Trophoblast cell (in vitro differentiated cells and primary cell): ENCODE measurements around the gene PRC1.

Experiments
- DNase-seq, 2 donors: peaks; one replicate each; pipeline ENCODE4 v3.0.0-alpha.2; 2016
- H2AFZ ChIP-seq: 2 replicates; pipeline ENCODE4 v1.6.1; 2013; ENCODE audit warnings: low read length, moderate library complexity, mild to moderate bottlenecking; ENCODE audit not compliant: insufficient read depth, poor library complexity
- H2AK5ac ChIP-seq: 2 replicates; pipeline ENCODE4 v1.6.1; 2013; ENCODE audit warnings: mild to moderate bottlenecking, low read length
- H2BK120ac ChIP-seq: 2 replicates; pipeline ENCODE4 v1.6.1; 2013; ENCODE audit warnings: low read length, mild to moderate bottlenecking, moderate library complexity; ENCODE audit not compliant: insufficient read depth, poor library complexity
- H2BK12ac ChIP-seq: 2 replicates; pipeline ENCODE4 v1.6.1; 2013; ENCODE audit warnings: mild to moderate bottlenecking, low read length, moderate library complexity
- H2BK5ac ChIP-seq: 2 replicates; pipeline ENCODE4 v1.6.1; 2013; ENCODE audit warnings: low read length, low read depth, moderate library complexity, mild to moderate bottlenecking; ENCODE audit not compliant: poor library complexity
- H3K14ac ChIP-seq: 2 replicates; pipeline ENCODE4 v1.6.1; 2013; ENCODE audit warnings: mild to moderate bottlenecking, low read length
- H3K18ac ChIP-seq: 2 replicates; pipeline ENCODE4 v1.6.1; 2013; ENCODE audit warnings: mild to moderate bottlenecking, low read length
- H3K23ac ChIP-seq: 2 replicates; pipeline ENCODE4 v1.6.1; 2013; ENCODE audit warnings: low read length
- H3K27ac ChIP-seq: 2 replicates; pipeline ENCODE4 v1.5.1; 2013; ENCODE audit warnings: low read depth, mild to moderate bottlenecking, inconsistent platforms, low read length, moderate library complexity
- H3K27me3 ChIP-seq: 2 replicates; pipeline ENCODE4 v1.6.1; 2013; ENCODE audit warnings: inconsistent platforms, mild to moderate bottlenecking, low read length, moderate library complexity; ENCODE audit not compliant: insufficient read depth
- H3K36me3 ChIP-seq, 2 experiments: 1 replicate in 1 of 2; 2 replicates in 1 of 2; pipeline ENCODE4 v1.6.1; 2013; ENCODE audit warnings: low read length in 2 of 2, mild to moderate bottlenecking in 2 of 2, moderate library complexity in 1 of 2; ENCODE audit not compliant: insufficient read depth in 2 of 2, control insufficient read depth in 1 of 2
- H3K4ac ChIP-seq: 2 replicates; pipeline ENCODE4 v1.6.1; 2013; ENCODE audit warnings: low read depth, mild to moderate bottlenecking, low read length, moderate library complexity
- H3K4me1 ChIP-seq, 2 experiments: 1 replicate in 1 of 2; 2 replicates in 1 of 2; pipeline ENCODE4 v1.6.1; 2013; ENCODE audit warnings: low read length in 2 of 2, mild to moderate bottlenecking in 2 of 2, moderate library complexity in 1 of 2; ENCODE audit not compliant: insufficient read depth in 2 of 2, control insufficient read depth in 1 of 2
- H3K4me2 ChIP-seq: 2 replicates; pipeline ENCODE4 v1.6.1; 2013; ENCODE audit warnings: inconsistent platforms, mild to moderate bottlenecking, low read length, moderate library complexity
- H3K4me3 ChIP-seq: 2 replicates; pipeline ENCODE4 v1.5.1; 2013; ENCODE audit warnings: mild to moderate bottlenecking, low read depth, low read length, inconsistent platforms
- H3K79me1 ChIP-seq: one replicate; pipeline ENCODE4 v1.6.1; 2013; ENCODE audit warnings: low read length
- H3K79me2 ChIP-seq: 2 replicates; pipeline ENCODE4 v1.6.1; 2013; ENCODE audit warnings: low read length, mild to moderate bottlenecking; ENCODE audit not compliant: control insufficient read depth, insufficient read depth, poor library complexity
- H3K9ac ChIP-seq: 2 replicates; pipeline ENCODE4 v1.6.1; 2013; ENCODE audit warnings: mild to moderate bottlenecking, low read length
- H3K9me3 ChIP-seq: 2 replicates; pipeline ENCODE4 v1.6.1; 2013; ENCODE audit warnings: low read depth, mild to moderate bottlenecking, control low read depth, inconsistent platforms, low read length; ENCODE audit not compliant: insufficient read depth
- H4K12ac ChIP-seq: 2 replicates; pipeline ENCODE4 v1.6.1; 2013; ENCODE audit warnings: low read depth, mild to moderate bottlenecking, low read length, moderate library complexity
- H4K8ac ChIP-seq: 2 replicates; pipeline ENCODE4 v1.6.1; 2013; ENCODE audit warnings: low read depth, mild to moderate bottlenecking, low read length, moderate library complexity
- H4K91ac ChIP-seq: one replicate; pipeline ENCODE4 v1.6.1; 2013; ENCODE audit warnings: low read depth, mild to moderate bottlenecking, low read length, moderate library complexity
- WGBS: extraction: QIAGEN DNeasy Blood & Tissue Kit; methylation state at CpG from one replicate; pipeline ENCODE4 v1.1.7; 2013; ENCODE audit warnings: missing lambda C conversion rate; ENCODE audit not compliant: insufficient read length, insufficient coverage; ENCODE audit errors: extremely low coverage; 5-methylcytosine and 5-hydroxymethylcytosine counted together

PRC1 gene

GRCh38 chr15:90972133-90972532 is 22.2 kb downstream of the PRC1 start:
- Histone ChIP-seq H3K4me1 (no peaks in the 10 kb centered on the region), H3K14ac (no peak overlapping the region), H3K79me1 (no peaks in the 10 kb centered on the region), H3K9ac (no peak overlapping the region), H4K12ac (no peak overlapping the region), H3K4me2 (no peak overlapping the region), H3K4ac (no peak overlapping the region), H4K8ac (no peak overlapping the region), H2BK12ac (no peak overlapping the region), H3K27ac (no peak overlapping the region), H2BK5ac (no peak overlapping the region), H3K27me3 (no peaks in the 10 kb centered on the region), H2AFZ (no peak overlapping the region), H3K23ac (no peak overlapping the region), H3K4me3 (no peak overlapping the region), H2AK5ac (no peak overlapping the region), H4K91ac (no peak overlapping the region), H2BK120ac (no peak overlapping the region), H3K79me2 (no peaks in the 10 kb centered on the region), H3K18ac (no peak overlapping the region), H3K9me3 (peaks cover 1% of the 10 kb centered on the region), H3K36me3 (peaks cover 43 to 77% of the 10 kb centered on the region in 2 experiments)
- WGBS = no CpG with 5 or more reads among the region's 5 CpGs
- no peak for DNase-seq

- Histone ChIP-seq H3K79me2 (no peaks in the 10 kb centered on the region), H4K12ac (no peak overlapping the region), H2BK12ac (no peak overlapping the region), H4K8ac (no peak overlapping the region), H3K4me2 (no peak overlapping the region), H3K36me3 (peaks cover 40 to 77% of the 10 kb centered on the region in 2 experiments), H3K4ac (no peak overlapping the region), H3K23ac (no peak overlapping the region), H2BK120ac (no peak overlapping the region), H2AK5ac (no peak overlapping the region), H2AFZ (no peak overlapping the region), H3K9ac (no peak overlapping the region), H3K18ac (no peak overlapping the region), H3K14ac (no peak overlapping the region), H4K91ac (no peak overlapping the region), H3K9me3 (peaks cover 4% of the 10 kb centered on the region), H3K27me3 (no peaks in the 10 kb centered on the region), H3K4me3 (no peak overlapping the region), H3K27ac (no peak overlapping the region), H3K79me1 (no peaks in the 10 kb centered on the region), H3K4me1 (no peaks in the 10 kb centered on the region), H2BK5ac (no peak overlapping the region)
- DNase-seq = no peak
- no CpG with 5 or more reads among the region's 7 CpGs for WGBS
Measured at GRCh38 chr15:90970274-90970673, 24.1 kb downstream of the PRC1 start.

- H3K79me1 ChIP-seq = no peaks in the 10 kb centered on the region
- peak in 1 of 2 donors; percentile 26 for DNase-seq
- H3K4me3 ChIP-seq = no peak overlapping the region
- H3K14ac ChIP-seq = no peak overlapping the region
- H3K36me3 ChIP-seq = peaks cover 35 to 63% of the 10 kb centered on the region in 2 experiments
- H4K12ac ChIP-seq = no peak overlapping the region
- H2AFZ ChIP-seq = no peak overlapping the region
- H3K79me2 ChIP-seq = no peaks in the 10 kb centered on the region
- H2BK12ac ChIP-seq = no peak overlapping the region
- WGBS = no CpG with 5 or more reads among the region's 1 CpG
- H3K23ac ChIP-seq = no peak overlapping the region
- no peak overlapping the region for H2BK120ac ChIP-seq
- no peak overlapping the region for H2AK5ac ChIP-seq
- no peak overlapping the region for H3K18ac ChIP-seq
- no peak overlapping the region for H3K4ac ChIP-seq
- H3K4me1 ChIP-seq = no peaks in the 10 kb centered on the region
- H3K9me3 ChIP-seq = peaks cover 4% of the 10 kb centered on the region
- H4K8ac ChIP-seq = no peak overlapping the region
- H3K4me2 ChIP-seq = no peak overlapping the region
- no peak overlapping the region for H3K27ac ChIP-seq
- no peak overlapping the region for H2BK5ac ChIP-seq
- H3K27me3 ChIP-seq = no peaks in the 10 kb centered on the region
- no peak overlapping the region for H3K9ac ChIP-seq
- no peak overlapping the region for H4K91ac ChIP-seq
Measured at GRCh38 chr15:90968434-90968833, 25.9 kb downstream of the PRC1 start.

- Histone ChIP-seq H2AFZ (no peak overlapping the region), H2AK5ac (no peak overlapping the region), H4K12ac (no peak overlapping the region), H3K18ac (no peak overlapping the region), H3K9ac (no peak overlapping the region), H3K4ac (no peak overlapping the region), H3K27me3 (no peaks in the 10 kb centered on the region), H3K4me1 (no peaks in the 10 kb centered on the region), H4K91ac (no peak overlapping the region), H3K14ac (no peak overlapping the region), H3K36me3 (peaks cover 30 to 52% of the 10 kb centered on the region in 2 experiments), H4K8ac (no peak overlapping the region), H2BK12ac (no peak overlapping the region), H2BK5ac (no peak overlapping the region), H3K4me3 (no peak overlapping the region), H3K4me2 (no peak overlapping the region), H2BK120ac (no peak overlapping the region), H3K9me3 (peaks cover 4% of the 10 kb centered on the region), H3K79me1 (no peaks in the 10 kb centered on the region), H3K27ac (no peak overlapping the region), H3K23ac (no peak overlapping the region), H3K79me2 (no peaks in the 10 kb centered on the region)
- no peak for DNase-seq
- WGBS = no CpG with 5 or more reads among the region's 5 CpGs
Measured at GRCh38 chr15:90967206-90967605, 27.1 kb downstream of the PRC1 start.
